ENCODE results near the gene RNF144A.

Gene RNF144A

DNA sequence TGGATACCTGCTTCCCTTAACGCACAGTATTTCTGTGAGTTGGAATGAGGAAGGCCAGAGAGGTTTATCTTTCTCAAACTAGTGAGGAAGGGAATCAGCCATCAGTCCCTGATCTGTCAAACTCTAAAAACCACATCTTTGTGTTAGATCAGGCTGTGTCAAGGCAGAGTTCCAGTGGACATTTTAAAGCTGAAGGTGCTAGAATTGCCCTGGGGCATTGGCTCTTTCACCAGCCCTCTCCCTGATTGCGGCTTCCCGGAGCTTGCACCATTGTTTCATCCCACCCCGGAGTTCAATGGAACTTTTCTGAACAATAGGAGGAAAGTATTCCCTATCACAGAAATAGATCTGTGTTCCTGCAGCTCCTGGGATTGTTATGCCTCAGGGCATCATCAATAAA is 110.2 kb downstream of the RNF144A start:
- Histone ChIP-seq H3K27ac (ENCODE audit: low read depth, low read length) (no peak overlapping the region), H3K27me3 (ENCODE audit: insufficient read depth, low read length) (no peaks in the 10 kb centered on the region), H3K4me3 (ENCODE audit: low read length) (no peak overlapping the region), H3K9ac (ENCODE audit: low read depth, low read length) (no peak overlapping the region), H3K36me3 (ENCODE audit: insufficient read depth, low read length) (peaks cover 22% of the 10 kb centered on the region), H3K9me3 (ENCODE audit: insufficient read depth, low read depth, low read length) (no peaks in the 10 kb centered on the region), H3K4me1 (ENCODE audit: insufficient read depth, low read length) (peaks cover 4% of the 10 kb centered on the region; the same call in 1 of the 2 replicates)
- 80% methylated on average over 4 of the region's 4 CpGs for WGBS

DNA sequence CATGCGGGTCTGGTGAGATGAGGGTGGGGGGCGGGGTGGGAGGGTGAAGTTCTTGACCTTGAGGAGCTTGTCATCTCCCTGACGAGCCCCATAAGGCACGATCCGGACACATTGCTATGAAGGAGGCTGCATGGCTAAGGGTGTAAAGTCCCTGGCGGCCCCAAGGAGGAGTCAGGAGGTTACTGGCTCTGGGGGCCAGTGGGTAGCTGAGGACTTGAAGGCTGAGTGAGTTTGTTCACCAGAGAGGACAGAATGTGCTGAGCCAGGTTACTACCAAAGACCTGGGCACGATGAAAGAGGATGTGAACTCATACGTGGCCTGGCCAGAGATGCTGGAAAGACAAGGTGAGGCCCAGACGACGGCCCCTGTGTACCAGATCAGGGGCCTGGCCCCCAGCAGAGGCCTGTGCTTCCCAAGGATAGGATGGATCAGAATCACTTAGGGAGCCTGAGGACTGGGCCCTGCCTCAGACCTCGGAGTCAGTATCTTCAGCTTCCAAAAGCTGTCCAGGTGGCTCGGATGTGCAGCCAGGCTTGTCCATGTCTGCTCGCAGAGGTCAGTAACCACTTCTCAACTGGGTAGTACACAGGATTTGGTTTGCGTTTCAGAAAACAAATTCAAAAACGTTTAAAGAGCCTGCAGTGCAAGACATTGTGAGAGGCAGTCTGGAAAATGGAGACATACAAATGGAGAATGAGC is 110.9 kb downstream of the RNF144A start:
- Histone ChIP-seq H3K36me3 (ENCODE audit: insufficient read depth, low read length) (peaks cover 24% of the 10 kb centered on the region), H3K27me3 (ENCODE audit: insufficient read depth, low read length) (no peaks in the 10 kb centered on the region)

DNA sequence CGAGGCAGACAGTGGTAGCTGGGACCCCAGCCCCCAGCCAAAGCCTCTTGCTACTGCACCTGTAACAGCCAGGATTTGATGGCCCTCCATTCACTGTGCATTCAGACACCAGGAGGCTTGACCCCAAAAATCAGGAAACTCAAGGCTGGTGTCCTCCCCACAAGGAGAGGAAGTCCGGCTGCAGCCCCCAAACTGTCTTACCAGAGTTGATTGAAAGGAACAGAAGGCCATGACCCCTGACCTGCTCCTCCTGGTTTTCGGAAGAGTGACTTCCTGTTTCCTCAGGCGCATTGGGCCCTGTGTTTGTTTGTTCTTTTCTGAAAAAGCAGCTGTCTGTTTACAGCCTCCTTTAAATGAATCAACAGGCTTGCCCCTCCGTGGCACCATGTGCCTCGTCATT is 111.6 kb downstream of the RNF144A start:
- Histone ChIP-seq H3K4me3 (ENCODE audit: low read length) (no peak overlapping the region), H3K9me3 (ENCODE audit: insufficient read depth, low read depth, low read length) (no peaks in the 10 kb centered on the region), H3K27me3 (ENCODE audit: insufficient read depth, low read length) (no peaks in the 10 kb centered on the region), H3K36me3 (ENCODE audit: insufficient read depth, low read length) (peaks cover 21% of the 10 kb centered on the region), H3K27ac (ENCODE audit: low read depth, low read length) (no peak overlapping the region), H3K9ac (ENCODE audit: low read depth, low read length) (no peak overlapping the region), H3K4me1 (ENCODE audit: insufficient read depth, low read length) (peaks cover 4% of the 10 kb centered on the region; the same call in 1 of the 2 replicates)
- 92% methylated on average over 6 of the region's 6 CpGs for WGBS

More for the DNA sequence above, 110.9 kb downstream of the RNF144A start:
- Histone ChIP-seq H3K9ac (ENCODE audit: low read depth, low read length) (no peak overlapping the region), H3K4me1 (ENCODE audit: insufficient read depth, low read length) (peaks cover 4% of the 10 kb centered on the region; the same call in 1 of the 2 replicates), H3K27ac (ENCODE audit: low read depth, low read length) (no peak overlapping the region), H3K9me3 (ENCODE audit: insufficient read depth, low read depth, low read length) (no peaks in the 10 kb centered on the region), H3K4me3 (ENCODE audit: low read length) (no peak overlapping the region)
- WGBS: 92% methylated on average over 15 of the region's 15 CpGs

DNA sequence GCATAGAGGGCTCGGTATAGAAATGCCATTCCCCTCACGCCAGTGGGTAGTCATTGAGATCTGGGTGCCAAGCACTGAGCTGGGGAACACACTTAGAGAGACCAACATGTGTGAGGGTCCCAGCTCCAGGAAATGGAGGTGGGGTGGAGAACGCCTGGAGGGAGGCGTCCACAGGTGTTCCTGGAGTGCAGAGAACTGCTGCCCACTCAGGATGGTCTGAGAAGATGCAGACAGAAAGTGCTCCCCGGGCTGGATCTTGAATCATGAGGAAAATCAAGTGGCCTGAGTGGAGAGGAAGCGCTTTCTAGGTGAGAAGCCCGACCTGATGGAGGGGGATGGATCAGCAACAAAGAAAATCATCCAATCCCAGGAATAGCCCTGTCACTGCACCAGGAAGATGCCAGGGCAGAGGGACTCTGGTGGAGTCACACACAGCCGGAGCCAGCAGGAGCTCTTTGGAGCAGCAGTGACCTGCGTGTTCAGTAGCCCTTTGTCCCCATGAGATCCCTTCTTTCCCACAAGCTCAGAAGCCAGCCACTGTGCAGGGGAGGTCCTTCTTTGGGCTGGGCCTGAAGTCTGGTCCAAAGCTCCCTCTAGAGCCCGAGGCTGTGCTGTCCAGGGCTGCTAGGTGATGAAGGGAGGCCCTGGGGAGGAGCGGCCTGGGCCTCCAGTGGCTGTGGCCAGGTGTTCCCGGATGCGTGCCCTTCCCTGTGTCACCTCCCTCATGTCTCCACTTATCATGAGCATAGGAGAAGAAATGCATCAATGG is 112.3 kb downstream of the RNF144A start:
- no peak overlapping the region for H3K27ac ChIP-seq (ENCODE audit: low read depth, low read length)
- no peak overlapping the region for H3K9ac ChIP-seq (ENCODE audit: low read depth, low read length)
- WGBS: 93% methylated on average over 13 of the region's 13 CpGs
- no peak overlapping the region for H3K4me3 ChIP-seq (ENCODE audit: low read length)
- H3K27me3 ChIP-seq (ENCODE audit: insufficient read depth, low read length): no peaks in the 10 kb centered on the region
- H3K36me3 ChIP-seq (ENCODE audit: insufficient read depth, low read length): peaks cover 19% of the 10 kb centered on the region
- H3K9me3 ChIP-seq (ENCODE audit: insufficient read depth, low read depth, low read length): no peaks in the 10 kb centered on the region
- H3K4me1 ChIP-seq (ENCODE audit: insufficient read depth, low read length): peaks cover 4% of the 10 kb centered on the region; the same call in 1 of the 2 replicates

DNA sequence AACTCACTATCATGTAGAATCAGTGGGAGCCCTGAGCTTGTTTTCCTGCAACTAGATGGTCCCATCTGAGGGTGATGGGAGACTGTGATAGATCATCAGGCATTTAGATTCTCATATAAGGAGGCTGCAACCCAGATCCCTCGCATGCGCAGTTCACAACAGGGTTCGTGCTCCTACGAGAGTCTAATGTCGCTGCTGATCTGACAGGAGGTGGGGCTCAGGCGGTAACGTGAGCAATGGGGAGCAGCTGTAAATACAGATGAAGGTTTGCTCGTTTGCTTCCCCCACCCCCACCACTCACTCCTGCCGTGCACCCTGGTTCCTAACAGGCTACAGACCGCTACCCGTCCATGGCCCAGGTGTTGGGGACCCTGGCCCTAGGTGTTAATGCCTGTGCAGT is 113.6 kb downstream of the RNF144A start:
- no peak overlapping the region for H3K9ac ChIP-seq (ENCODE audit: low read depth, low read length)
- H3K4me3 ChIP-seq (ENCODE audit: low read length): no peak overlapping the region
- H3K9me3 ChIP-seq (ENCODE audit: insufficient read depth, low read depth, low read length): no peaks in the 10 kb centered on the region
- WGBS: 95% methylated on average over 11 of the region's 11 CpGs
- no peaks in the 10 kb centered on the region for H3K27me3 ChIP-seq (ENCODE audit: insufficient read depth, low read length)
- H3K36me3 ChIP-seq (ENCODE audit: insufficient read depth, low read length): peaks cover 11% of the 10 kb centered on the region
- H3K27ac ChIP-seq (ENCODE audit: low read depth, low read length): no peak overlapping the region
- H3K4me1 ChIP-seq (ENCODE audit: insufficient read depth, low read length): peaks cover 4% of the 10 kb centered on the region; the same call in 1 of the 2 replicates

DNA sequence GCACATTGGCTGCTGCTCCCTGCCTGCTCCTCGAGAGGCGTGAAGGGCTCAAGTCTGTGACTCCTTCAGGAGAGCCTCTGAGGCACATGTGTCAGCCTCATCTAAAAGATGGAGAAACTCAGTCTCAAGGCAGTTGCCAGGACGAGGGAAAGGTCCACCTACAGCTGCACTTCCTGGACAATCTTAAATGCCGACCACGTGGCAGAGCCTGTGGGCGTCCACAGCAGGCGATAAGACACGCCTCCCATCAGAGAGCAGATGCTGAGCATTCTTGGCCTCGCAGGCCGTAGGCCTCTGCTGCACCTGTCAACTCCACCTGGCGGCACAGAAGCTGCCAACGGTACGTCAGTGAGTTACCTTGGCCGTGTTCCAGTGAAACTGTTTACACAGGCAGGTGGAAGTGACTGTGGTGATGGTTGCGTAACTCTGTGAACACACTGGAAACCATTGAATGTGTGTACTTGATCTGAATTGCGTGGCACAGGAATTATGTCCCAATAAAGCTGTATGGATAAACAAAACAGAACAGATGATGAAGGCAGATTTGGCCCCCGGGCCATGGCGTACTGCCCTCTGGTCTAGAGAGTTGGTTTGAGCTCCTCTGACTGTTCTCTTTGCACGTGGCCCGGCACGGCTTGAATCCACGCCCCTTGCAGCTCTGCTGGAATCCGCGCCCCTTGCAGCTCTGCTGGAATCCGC is 114.5 kb downstream of the RNF144A start:
- no peaks in the 10 kb centered on the region for H3K9me3 ChIP-seq (ENCODE audit: insufficient read depth, low read depth, low read length)
- peaks cover 4% of the 10 kb centered on the region; the same call in 1 of the 2 replicates for H3K4me1 ChIP-seq (ENCODE audit: insufficient read depth, low read length)
- H3K36me3 ChIP-seq (ENCODE audit: insufficient read depth, low read length): peaks cover 7% of the 10 kb centered on the region; the same call in 1 of the 2 replicates
- no peak overlapping the region for H3K9ac ChIP-seq (ENCODE audit: low read depth, low read length)
- H3K27me3 ChIP-seq (ENCODE audit: insufficient read depth, low read length): no peaks in the 10 kb centered on the region
- WGBS: 90% methylated on average over 25 of the region's 25 CpGs
- no peak overlapping the region for H3K4me3 ChIP-seq (ENCODE audit: low read length)
- H3K27ac ChIP-seq (ENCODE audit: low read depth, low read length): no peak overlapping the region

DNA sequence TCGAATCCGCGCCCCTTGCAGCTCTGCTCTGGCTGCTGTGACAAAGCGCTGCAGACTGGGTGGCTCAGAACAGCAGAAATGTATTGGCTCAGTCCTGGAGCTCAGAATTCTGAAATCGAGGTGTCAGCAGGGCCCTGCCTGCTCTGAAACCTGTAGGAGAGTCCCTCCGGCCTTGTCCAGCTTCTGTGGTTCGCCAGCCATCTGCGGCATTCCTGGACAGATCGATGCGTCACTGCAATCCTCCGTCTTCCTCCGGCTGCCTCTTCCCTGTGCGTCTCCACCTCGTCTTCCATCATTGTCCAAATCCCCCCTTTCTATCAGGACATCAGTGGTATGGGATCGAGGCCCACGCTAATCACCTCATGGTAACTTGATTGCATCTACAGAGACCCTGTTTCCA is 115.2 kb downstream of the RNF144A start:
- H3K9me3 ChIP-seq (ENCODE audit: insufficient read depth, low read depth, low read length): no peaks in the 10 kb centered on the region
- no peak overlapping the region for H3K4me3 ChIP-seq (ENCODE audit: low read length)
- no peaks in the 10 kb centered on the region for H3K27me3 ChIP-seq (ENCODE audit: insufficient read depth, low read length)
- peaks cover 7% of the 10 kb centered on the region; the same call in 1 of the 2 replicates for H3K36me3 ChIP-seq (ENCODE audit: insufficient read depth, low read length)
- no peaks in the 10 kb centered on the region for H3K4me1 ChIP-seq (ENCODE audit: insufficient read depth, low read length)
- no peak overlapping the region for H3K9ac ChIP-seq (ENCODE audit: low read depth, low read length)
- H3K27ac ChIP-seq (ENCODE audit: low read depth, low read length): no peak overlapping the region
- 96% methylated on average over 16 of the region's 16 CpGs for WGBS

DNA sequence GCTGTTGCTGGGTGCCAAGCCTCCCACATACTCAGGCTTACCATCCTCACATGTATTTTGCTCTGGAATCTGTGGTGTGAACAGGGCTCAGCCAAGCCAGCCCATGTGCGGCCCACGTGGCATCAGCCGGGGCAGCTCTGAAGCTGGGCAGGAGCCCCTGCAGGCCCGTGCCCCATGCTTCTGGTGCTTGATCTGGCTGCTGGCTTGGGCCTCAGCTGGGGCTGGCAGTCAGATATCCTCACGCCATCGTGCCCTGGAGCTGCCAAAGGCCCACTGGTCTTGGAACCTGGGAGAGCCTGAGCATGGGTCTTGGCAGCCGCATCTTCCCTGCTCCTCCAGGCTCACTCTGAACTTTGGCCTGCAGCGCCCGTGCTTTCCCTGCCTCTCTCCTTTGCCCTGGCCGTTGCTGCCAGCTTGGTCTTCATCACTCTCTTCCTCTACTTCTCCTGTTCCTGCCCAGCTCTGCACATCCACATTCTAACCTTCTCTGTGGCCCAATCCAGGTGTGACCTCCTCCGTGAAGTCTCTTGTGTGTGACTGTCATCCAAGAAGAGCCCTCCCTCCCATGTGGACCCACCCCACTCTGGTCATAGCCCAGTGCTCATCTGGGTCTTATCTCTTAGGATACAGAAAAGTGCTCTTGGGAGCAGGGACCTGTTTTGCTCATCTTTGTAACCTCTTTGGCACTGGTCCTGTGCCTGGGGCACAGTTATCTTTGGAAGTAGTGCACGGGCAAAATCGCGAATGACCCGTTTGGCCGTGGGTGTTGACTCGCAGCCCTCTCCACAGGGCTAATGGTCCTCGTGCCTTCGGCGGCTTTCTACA is 116.1 kb downstream of the RNF144A start:
- H3K4me1 ChIP-seq (ENCODE audit: insufficient read depth, low read length): no peaks in the 10 kb centered on the region
- H3K9me3 ChIP-seq (ENCODE audit: insufficient read depth, low read depth, low read length): no peaks in the 10 kb centered on the region
- 96% methylated on average over 20 of the region's 20 CpGs for WGBS
- H3K4me3 ChIP-seq (ENCODE audit: low read length): no peak overlapping the region
- H3K27me3 ChIP-seq (ENCODE audit: insufficient read depth, low read length): no peaks in the 10 kb centered on the region
- H3K9ac ChIP-seq (ENCODE audit: low read depth, low read length): no peak overlapping the region
- H3K27ac ChIP-seq (ENCODE audit: low read depth, low read length): no peak overlapping the region
- H3K36me3 ChIP-seq (ENCODE audit: insufficient read depth, low read length): peaks cover 7% of the 10 kb centered on the region; the same call in 1 of the 2 replicates

DNA sequence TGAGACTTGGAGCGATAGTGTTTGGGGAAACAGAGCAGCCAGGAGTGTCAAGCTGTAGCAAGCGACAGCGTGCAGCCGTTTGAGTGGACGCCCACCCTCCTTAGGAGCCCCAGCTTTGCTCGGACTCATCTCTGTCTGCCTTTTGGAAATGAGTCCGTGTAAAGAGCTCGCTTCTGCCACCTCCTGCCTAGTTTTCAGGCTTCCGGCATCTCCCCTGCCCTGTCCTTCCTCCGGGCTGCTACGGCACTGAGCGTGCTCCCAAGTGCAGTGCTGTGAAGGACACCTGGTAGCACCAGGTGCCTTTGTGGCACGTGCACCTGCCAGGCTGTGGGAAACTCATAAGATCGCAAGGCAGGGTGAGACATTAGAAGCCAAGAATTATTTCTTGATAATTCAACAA is 117.1 kb downstream of the RNF144A start:
- Histone ChIP-seq H3K4me1 (ENCODE audit: insufficient read depth, low read length) (no peaks in the 10 kb centered on the region), H3K27ac (ENCODE audit: low read depth, low read length) (no peak overlapping the region), H3K9ac (ENCODE audit: low read depth, low read length) (no peak overlapping the region), H3K9me3 (ENCODE audit: insufficient read depth, low read depth, low read length) (no peaks in the 10 kb centered on the region), H3K4me3 (ENCODE audit: low read length) (no peak overlapping the region), H3K27me3 (ENCODE audit: insufficient read depth, low read length) (no peaks in the 10 kb centered on the region), H3K36me3 (ENCODE audit: insufficient read depth, low read length) (peaks cover 7% of the 10 kb centered on the region; the same call in 1 of the 2 replicates)
- WGBS: 83% methylated on average over 14 of the region's 14 CpGs

DNA sequence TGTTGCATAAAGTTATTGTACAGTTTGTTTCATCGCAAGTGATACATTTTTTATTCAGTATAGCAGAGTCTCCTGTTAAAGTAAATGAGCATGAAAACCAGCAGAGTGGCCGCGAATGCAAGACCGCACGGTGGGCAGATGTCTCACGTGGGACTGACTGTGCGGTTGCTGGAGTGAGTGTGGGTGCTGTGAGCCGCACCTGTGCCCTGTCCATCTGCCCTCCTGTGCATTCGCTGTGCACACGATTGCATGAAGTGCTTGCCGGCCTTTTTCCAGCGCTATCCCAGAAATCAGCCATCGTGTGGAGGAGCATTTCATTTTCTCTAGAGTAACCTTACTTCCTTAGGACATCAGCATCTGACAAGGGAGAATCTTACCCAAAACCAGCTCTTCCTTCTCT is 118.7 kb downstream of the RNF144A start:
- 97% methylated on average over 13 of the region's 13 CpGs for WGBS
- no peaks in the 10 kb centered on the region for H3K27me3 ChIP-seq (ENCODE audit: insufficient read depth, low read length)
- no peak overlapping the region for H3K4me3 ChIP-seq (ENCODE audit: low read length)
- no peak overlapping the region for H3K27ac ChIP-seq (ENCODE audit: low read depth, low read length)
- peaks cover 15% of the 10 kb centered on the region; the same call in 1 of the 2 replicates for H3K36me3 ChIP-seq (ENCODE audit: insufficient read depth, low read length)
- no peak overlapping the region for H3K9ac ChIP-seq (ENCODE audit: low read depth, low read length)
- no peaks in the 10 kb centered on the region for H3K4me1 ChIP-seq (ENCODE audit: insufficient read depth, low read length)
- no peaks in the 10 kb centered on the region for H3K9me3 ChIP-seq (ENCODE audit: insufficient read depth, low read depth, low read length)

All from HUES64 (cell line).